CD4-positive, alpha-beta T cell treated with Interleukin-21 for 1 hour (primary cell): ENCODE data around the gene SELP.

Experiments used
- DNase-seq: peaks from one replicate; pipeline ENCODE4 v3.0.0-alpha.2; 2020

The SELP gene

GRCh38 chr1:169618367-169618766, 11.6 kb downstream of the SELP start:
- no peak for DNase-seq

- no peak for DNase-seq
Observed at GRCh38 chr1:169615803-169616202, 14.1 kb downstream of the SELP start.

DNA sequence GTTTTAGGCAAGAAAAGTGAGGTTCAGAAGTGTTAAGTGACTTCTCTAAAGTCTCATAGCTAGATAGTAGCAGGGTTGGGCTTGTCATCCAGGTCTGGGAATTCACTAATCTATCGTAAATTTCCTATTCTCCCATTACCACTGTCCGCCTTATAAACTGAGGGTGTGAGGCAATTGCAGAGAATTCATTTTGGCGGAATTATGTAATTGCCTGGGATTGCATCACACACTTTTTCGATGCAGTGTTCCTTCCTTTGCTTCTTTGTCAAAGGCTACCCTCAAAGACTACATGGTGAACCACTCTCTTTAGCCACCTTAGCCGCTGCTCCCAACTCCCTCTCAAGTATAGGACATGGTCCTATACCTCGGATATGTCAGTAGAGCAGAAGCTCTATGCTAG, 19.1 kb downstream of the SELP start:
- no peak for DNase-seq

DNA sequence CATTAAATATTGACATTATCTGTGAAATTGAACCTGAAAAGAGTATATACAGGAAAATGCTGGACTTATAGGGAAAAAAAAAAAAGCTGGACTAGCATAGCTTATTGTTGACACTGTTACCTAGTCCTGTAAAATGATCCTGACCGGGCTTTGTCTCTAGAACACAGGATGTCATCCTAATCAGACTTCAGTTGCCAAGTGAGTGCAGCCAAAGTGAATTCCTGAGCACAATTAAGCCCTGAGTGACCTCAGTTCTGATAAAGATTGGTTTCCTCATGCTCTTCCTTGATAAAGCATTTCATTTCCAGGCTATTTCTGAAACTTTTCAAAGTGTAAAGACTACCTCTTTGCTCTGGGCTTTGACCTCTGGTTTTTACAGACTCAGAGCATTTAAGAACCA, 19.8 kb downstream of the SELP start:
- DNase-seq, result no peak

GRCh38 chr1:169608226-169608625, 21.7 kb downstream of the SELP start:
- DNase-seq, result no peak

- DNase-seq, result peak; percentile 73
Observed at GRCh38 chr1:169604781-169605560, 25.0 kb downstream of the SELP start.

DNA sequence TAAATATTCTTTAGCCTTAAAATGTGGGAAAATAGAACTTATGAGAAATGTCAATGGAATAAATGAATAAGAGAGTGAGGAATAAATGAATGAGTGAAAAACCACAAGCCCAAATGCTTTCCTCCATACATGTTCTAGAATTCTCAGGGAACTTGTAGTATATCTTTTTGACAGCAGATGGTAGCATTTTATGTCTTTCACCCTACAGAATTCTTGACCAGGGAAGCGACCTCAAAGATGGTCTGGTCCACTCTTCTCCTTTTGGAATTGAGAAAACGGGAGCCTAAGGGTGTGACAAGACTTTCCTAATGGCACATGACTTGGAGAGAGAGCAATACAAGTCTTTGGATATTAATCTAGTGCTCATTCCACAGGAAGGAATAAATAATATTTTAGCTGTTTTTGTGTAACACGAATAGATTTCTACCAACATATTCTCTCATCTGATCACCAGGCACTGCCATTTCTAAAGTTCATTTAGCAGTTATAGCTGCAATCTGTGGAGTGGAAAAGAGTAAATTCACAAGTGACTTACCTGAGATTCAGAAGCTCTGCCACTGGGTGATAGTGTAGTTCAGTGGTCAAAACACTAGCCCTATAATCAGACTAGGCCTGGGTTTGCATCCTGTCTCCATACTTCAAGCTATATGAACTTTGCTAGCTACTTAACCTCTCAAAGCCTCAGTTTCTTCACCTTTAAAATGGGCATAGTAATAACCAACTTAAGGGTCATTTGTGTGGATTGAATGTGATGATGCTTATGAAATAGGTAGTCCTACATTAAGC, 28.6 kb downstream of the SELP start:
- DNase-seq, result peak; percentile 41

GRCh38 chr1:169595764-169596711, 33.9 kb downstream of the SELP start:
- no peak for DNase-seq

- DNase-seq, result no peak
Observed at GRCh38 chr1:169594391-169594790, 35.5 kb downstream of the SELP start.

DNA sequence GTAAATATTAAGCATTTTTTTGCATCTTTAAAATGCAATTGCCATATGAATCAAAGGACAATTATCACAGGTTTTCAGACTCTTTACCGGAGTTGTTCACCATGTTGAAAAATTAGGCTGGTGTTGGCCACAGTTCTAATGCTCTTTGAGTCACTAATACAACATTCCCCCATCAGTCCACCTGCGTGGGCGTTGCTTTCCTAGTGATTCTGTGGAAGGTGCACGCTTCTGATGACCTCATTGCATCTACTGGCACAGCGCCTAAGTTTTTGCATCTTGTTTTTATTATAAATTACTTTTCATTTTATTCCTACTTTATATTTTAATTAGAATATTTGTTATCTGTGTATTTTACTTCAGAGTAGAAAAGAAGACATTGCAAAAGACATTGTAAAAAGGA, 39.0 kb downstream of the SELP start:
- DNase-seq, result no peak

DNA sequence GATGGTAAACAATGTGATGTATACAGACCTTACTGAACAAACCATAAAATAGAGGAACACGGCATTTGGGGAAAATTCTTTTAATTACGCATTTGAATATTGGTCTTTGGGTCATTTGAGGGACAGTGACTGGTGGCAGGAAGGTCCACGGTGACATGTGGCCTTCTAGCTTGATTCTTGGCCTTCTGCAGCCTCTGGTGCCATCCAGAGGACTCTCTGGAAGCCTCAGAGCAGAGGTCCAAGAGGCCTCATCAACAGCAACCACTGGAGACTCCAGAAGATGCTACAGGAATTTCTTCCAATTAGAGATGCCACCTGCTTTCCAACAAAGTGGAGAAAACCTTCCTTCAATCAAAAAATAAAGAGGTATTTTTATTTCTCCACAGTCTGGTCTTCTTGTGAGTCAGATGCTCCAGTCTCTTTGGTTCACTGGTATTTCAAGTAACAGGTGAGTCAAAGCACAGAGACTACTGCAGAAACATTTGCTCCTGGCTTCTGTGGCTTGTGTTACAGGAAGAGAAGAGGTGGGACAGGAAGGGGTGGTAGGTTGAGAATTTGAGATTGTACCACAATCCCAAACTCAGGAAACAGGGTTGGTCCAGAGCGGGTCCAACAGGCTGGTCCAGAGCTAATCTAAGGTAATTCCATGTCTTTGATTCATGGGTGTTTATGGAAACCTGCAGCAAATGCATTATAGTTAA, 41.0 kb downstream of the SELP start:
- no peak for DNase-seq

DNA sequence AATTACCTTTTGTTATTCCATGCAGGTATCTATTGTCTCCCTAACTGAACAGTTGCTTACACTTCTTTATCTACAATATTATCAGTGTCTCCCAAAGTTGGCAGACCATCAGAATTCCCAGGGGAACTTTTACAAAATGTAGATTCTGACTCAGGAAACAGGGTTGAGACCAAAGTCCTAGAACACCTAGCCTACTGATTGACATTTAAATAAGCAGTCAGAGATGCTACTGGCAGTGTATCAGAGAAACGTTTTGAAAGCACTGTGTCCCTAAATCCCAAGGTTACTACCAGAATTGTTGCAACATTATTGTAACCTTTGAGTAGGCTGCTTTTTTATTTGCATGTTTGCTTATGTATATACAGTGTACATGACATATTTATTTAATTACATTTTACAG, 41.8 kb downstream of the SELP start:
- DNase-seq, result no peak

- peak; percentile 79 for DNase-seq
Observed at GRCh38 chr1:169586395-169587255, 43.3 kb downstream of the SELP start, which contains the start of gene F5. F5 (minus strand) TSS chr1:169586481; CDS start chr1:169586386, 95 bp downstream.

GRCh38 chr1:169586067-169586394, 43.9 kb downstream of the SELP start:
- no peak for DNase-seq

GRCh38 chr1:169585181-169585580, 44.7 kb downstream of the SELP start:
- no peak for DNase-seq

GRCh38 chr1:169584483-169585144, 45.3 kb downstream of the SELP start:
- no peak for DNase-seq

GRCh38 chr1:169577981-169578738, 51.8 kb downstream of the SELP start:
- DNase-seq, result no peak

DNA sequence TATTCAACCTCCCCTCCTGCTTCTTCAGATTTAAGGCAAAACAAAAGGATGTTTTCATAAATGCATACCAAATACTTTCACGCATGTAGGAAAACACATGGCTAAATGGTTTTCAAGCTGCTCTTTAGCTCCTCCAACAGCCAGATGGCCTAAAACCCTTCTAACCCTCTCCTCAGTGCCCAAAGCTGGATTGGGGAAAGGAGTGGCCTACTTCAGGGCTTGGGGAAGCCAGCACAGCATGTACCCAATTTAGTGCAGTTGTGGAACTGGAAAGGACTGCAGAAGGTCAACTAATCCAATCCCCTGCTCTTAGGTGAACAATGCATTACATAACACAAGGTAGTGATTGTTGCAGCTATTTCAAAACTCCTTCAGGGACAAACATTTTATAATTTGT, 53.0 kb downstream of the SELP start:
- DNase-seq, result no peak

GRCh38 chr1:169576241-169576934, 53.5 kb downstream of the SELP start:
- no peak for DNase-seq

DNA sequence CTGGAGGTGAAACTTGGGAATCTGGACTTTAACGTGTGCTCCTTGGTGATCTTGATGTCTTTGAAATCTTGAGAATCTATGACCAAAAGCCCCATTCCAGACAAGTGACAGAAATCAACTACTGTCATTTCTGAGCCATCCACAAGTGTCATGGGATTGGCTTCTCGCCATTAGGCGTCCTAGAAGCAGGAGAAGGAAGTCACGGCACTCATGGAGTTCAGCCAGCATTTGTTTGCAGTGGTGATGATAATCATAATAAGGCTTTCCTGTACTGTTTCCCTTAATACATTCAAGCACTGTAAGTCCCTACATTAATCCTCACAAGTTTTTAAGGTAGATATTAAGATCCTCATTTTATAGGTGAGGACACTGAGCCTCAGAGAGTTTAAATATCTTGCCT, 55.6 kb downstream of the SELP start:
- no peak for DNase-seq
